Body of pancreas (tissue), 4 donors: ENCODE data around the gene COMT. TPM values are rescaled to one million over a fixed set of nuclear protein-coding genes. Genes with fewer than 3 reads are reported as not detected.
"Not testable (repeated sequence)": the region's sequence is repeated elsewhere in the genome, so short reads cannot be mapped to it uniquely, and the experiment has no call there.

Source experiments
- ATAC-seq: fragments of 150-250 bp; one replicate; pipeline ENCODE4 v1.9.1; 2016
- DNase-seq, 4 donors: peaks; one replicate each; pipeline ENCODE4 v3.0.0-alpha.2; 2019
- H3K27ac ChIP-seq, 4 donors: fragments of 200-600 bp; sonication (generic); 1 replicate in 3 of 4; 2 replicates in 1 of 4; pipeline versions ENCODE4 v1.5.1 to v1.6.1; 2016 to 2019; ENCODE audit warnings: mild to moderate bottlenecking in 1 of 4, mixed read lengths in 1 of 4, moderate library complexity in 1 of 4
- H3K27me3 ChIP-seq, 2 donors: fragments of 200-600 bp; sonication (generic); one replicate each; pipeline ENCODE4 v1.6.0; 2016; ENCODE audit warnings: mild to moderate bottlenecking in 1 of 2
- H3K36me3 ChIP-seq, 2 donors: fragments of 200-600 bp; sonication (generic); replicated peaks in 1 of 2; 2 replicates each; pipeline ENCODE4 v1.5.1; 2016; ENCODE audit warnings: low read depth in 2 of 2; ENCODE audit not compliant: insufficient read depth in 1 of 2
- H3K4me1 ChIP-seq: fragments of 200-600 bp; sonication (generic); one replicate; pipeline ENCODE4 v1.6.0; 2016
- H3K4me3 ChIP-seq, 2 donors: fragments of 200-600 bp; sonication (generic); 1 replicate in 1 of 2; 2 replicates in 1 of 2; pipeline ENCODE4 v1.5.1; 2016 to 2019
- H3K9me3 ChIP-seq, 3 donors: fragments of 200-600 bp; sonication (generic); 1 replicate in 2 of 3; 2 replicates in 1 of 3; pipeline ENCODE4 v1.5.1; 2016
- POLR2A ChIP-seq, 3 donors: fragments of 450-650 bp; IDR thresholded peaks; one replicate each; pipeline ENCODE4 v1.6.1; 2016; ENCODE audit warnings: antibody characterized with exemption in 3 of 3, mild to moderate bottlenecking in 2 of 3
- WGBS, 2 donors: methylation state at CpG; one replicate each; pipeline ENCODE4 v1.1.5; 2017; 5-methylcytosine and 5-hydroxymethylcytosine counted together
- intact Hi-C: fragments of 100-400 bp; cut with DNase I; formaldehyde crosslinking; loops from one replicate; pipeline ENCODE4 v1.15.1; 2023
- total RNA-seq, 2 donors: library from RNA; depleted of rRNA; stranded (reverse); fragments of >200 nt; gene quantifications; one replicate each; pipeline ENCODE4 v1.1.0, GENCODE V29; 2016
- TF ChIP-seq, protein P1 (sequence below), 7 experiments: fragments of 450-650 bp in 4 of 7; fragments of 200-600 bp in 3 of 7; sonication (generic) in 3 of 7; IDR thresholded peaks; one replicate each; pipeline ENCODE4 v1.5.1; 2016 to 2019; ENCODE audit warnings: antibody characterized with exemption in 7 of 7

Gene COMT
- total RNA-seq, 2 donors from 2014 or later, result 85.6 to 98.2 TPM

DNA sequence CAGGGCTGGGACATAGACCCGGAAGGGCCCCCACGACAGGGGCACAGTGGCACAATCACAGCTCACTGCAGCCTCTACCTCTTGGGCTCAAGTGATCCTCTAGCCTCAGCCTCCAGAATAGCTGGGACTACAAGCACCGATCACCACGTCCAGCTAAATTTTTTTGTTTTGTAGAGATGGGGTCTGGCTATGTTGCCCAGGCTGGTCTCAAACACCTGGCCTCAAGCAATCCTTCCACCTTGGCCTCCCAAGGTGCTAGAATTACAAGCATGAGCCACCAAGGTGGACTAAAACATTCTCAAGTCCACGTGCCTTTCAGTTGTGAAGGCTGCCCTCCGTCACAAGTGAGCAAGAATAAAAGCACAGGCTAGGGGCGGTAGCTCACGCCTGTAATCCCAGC is 10.1 kb upstream of the COMT start:
- TF ChIP-seq, protein P1, sequence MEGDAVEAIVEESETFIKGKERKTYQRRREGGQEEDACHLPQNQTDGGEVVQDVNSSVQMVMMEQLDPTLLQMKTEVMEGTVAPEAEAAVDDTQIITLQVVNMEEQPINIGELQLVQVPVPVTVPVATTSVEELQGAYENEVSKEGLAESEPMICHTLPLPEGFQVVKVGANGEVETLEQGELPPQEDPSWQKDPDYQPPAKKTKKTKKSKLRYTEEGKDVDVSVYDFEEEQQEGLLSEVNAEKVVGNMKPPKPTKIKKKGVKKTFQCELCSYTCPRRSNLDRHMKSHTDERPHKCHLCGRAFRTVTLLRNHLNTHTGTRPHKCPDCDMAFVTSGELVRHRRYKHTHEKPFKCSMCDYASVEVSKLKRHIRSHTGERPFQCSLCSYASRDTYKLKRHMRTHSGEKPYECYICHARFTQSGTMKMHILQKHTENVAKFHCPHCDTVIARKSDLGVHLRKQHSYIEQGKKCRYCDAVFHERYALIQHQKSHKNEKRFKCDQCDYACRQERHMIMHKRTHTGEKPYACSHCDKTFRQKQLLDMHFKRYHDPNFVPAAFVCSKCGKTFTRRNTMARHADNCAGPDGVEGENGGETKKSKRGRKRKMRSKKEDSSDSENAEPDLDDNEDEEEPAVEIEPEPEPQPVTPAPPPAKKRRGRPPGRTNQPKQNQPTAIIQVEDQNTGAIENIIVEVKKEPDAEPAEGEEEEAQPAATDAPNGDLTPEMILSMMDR (IDR thresholded peaks at IDR 0.05), result no peak
- no peak for TF ChIP-seq POLR2A (IDR thresholded peaks at IDR 0.05)
- ATAC-seq (no peak), DNase-seq (no peak)
- no peaks in the 10 kb centered on the region for H3K9me3 ChIP-seq
- intact Hi-C loops, result no loop called here
- H3K4me3 ChIP-seq, result no peak overlapping the region
- H3K27me3 ChIP-seq, result no peaks in the 10 kb centered on the region
- H3K36me3 ChIP-seq, result no peaks in the 10 kb centered on the region
- no peaks in the 10 kb centered on the region for H3K4me1 ChIP-seq
- WGBS, 2 donors, result 91 to 98% methylated on average over 6 to 8 of the region's 8 CpGs
- no peak overlapping the region for H3K27ac ChIP-seq

DNA sequence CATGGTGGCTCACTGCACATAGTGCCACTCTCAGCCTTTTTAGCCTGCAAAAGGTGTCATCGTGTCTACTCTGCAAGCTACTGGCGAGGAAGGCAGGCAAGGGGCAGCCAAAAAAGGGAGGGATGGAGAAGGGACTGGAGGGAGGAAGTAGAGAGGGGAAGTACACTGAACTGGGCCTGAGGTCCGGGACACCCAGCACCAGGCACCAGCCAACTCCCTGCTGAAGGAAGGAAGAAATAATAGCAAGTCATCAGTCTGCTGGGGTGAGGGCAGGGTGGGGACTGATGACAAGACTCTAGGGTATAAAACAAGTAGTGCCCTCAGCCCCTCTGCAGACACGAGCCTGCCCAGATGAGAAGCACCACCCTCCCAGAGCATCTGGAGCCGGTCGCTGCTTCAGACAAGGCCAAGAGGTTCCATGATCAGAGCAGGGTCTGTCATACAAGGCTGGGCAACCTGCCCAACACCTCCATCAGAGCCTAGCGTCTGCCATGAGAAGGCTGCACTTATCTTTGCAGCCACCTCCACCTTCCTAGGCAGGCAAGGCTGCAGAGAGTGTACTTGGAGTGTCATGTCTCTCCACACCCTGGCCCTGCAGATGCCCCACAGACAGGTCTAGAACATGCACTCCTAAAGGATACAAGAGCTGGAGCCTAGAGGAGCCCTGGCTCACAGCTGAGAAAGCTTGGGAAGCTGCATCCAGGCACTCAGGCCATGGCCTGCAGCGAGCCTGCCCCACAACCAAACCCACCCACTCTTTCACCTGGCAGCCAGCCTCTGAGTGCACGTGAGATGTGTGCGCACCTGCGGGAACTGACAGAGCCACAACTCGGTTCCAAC is 9.0 kb upstream of the COMT start:
- DNase-seq (no peak), ATAC-seq (no peak)
- Histone ChIP-seq H3K4me1 (no peaks in the 10 kb centered on the region), H3K27ac (no peak overlapping the region), H3K9me3 (no peaks in the 10 kb centered on the region), H3K4me3 (no peak overlapping the region), H3K27me3 (no peaks in the 10 kb centered on the region), H3K36me3 (no peaks in the 10 kb centered on the region)
- WGBS, 2 donors, result 57 to 67% methylated on average over 7 to 12 of the region's 12 CpGs
- intact Hi-C loops, result no loop called here
- TF ChIP-seq, protein P1 (IDR thresholded peaks at IDR 0.05), result no peak
- no peak for TF ChIP-seq POLR2A (IDR thresholded peaks at IDR 0.05)

DNA sequence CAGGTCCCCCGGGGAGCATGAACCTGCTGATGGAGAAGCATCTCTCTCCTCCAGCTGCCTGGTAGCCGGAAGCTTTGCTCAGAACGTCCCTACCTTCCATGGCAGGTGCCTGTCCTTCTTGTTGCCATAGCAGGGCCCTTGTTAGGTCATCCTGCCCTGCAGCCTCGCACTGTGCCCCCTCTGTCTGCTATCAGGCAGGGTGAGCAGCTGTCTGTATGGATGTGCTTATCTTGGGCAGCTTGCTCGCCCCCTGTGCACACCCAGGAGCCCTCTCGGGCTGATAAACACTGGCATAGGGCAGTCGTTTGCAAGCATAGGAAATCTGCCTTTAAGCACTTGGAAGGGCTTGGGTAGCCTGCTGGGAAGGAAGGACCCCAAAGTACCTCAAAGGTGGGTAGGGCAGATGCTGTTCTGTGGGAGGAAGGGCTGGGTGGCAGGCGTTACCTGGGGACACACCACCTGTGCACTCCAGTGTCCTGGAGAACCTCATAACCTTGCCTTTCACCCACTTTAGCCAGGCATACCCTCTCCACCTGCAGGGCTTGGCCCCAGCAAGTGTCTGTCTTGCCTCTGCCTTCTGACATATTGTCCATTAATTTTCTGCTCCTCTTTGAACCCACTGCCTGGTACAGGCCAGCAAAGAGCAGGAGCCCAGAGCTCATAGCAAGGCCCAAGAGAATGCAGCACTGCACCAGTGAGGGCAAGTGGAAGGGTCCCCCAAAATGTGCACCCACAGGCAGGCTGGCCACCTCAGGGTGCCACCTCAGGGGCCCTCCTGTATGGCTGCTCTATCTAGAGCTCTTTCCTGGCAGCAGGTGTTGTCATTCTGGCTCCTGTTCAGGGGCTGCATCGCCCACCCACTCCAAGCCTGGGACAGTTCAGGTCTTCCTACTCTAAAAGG is 8.0 kb upstream of the COMT start:
- TF ChIP-seq POLR2A (IDR thresholded peaks at IDR 0.05), result no peak
- TF ChIP-seq, protein P1 (IDR thresholded peaks at IDR 0.05), result no peak

DNA sequence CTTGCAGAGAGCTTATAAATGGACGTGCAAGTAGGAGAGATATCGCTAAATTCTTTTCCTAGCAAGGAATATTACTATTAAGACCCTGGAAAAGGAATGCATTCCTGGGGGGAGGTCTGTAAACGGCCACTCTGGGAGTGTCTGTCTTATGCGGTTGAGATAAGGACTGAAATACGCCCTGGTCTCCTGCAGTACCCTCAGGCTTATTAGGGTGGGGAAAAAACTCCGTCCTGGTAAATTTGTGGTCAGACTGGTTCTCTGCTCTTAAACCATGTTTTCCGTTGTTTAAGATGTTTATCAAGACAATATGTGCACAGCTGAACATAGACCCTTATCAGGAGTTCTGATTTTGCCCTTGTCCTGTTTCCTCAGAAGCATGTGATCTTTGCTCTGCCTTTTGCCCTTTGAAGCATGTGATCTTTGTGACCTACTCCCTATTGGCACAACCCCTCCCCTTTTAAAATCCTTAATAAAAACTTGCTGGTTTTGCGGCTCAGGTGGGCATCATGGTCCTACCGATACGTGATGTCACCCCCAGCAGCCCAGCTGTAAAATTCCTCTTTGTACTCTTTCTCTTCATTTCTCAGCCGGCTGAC is 6.4 kb upstream of the COMT start:
- DNase-seq, H3K27me3 ChIP-seq, H3K27ac ChIP-seq, intact Hi-C loops, H3K36me3 ChIP-seq, H3K9me3 ChIP-seq, H3K4me3 ChIP-seq, ATAC-seq: not testable (repeated sequence)
- WGBS, 2 donors, result 85 to 89% methylated on average over 11 of the region's 11 CpGs
- H3K4me1 ChIP-seq, result peaks cover 12% of the 10 kb centered on the region

More for the DNA sequence above, 8.0 kb upstream of the COMT start:
- intact Hi-C loops, result no loop called here
- no peaks in the 10 kb centered on the region for H3K36me3 ChIP-seq
- ATAC-seq (no peak), DNase-seq (no peak)
- H3K9me3 ChIP-seq, result no peaks in the 10 kb centered on the region
- no peaks in the 10 kb centered on the region for H3K27me3 ChIP-seq
- H3K4me3 ChIP-seq, result no peak overlapping the region
- WGBS, 2 donors, result 63 to 73% methylated on average over 5 to 9 of the region's 9 CpGs
- no peak overlapping the region for H3K27ac ChIP-seq
- H3K4me1 ChIP-seq, result peaks cover 7% of the 10 kb centered on the region

DNA sequence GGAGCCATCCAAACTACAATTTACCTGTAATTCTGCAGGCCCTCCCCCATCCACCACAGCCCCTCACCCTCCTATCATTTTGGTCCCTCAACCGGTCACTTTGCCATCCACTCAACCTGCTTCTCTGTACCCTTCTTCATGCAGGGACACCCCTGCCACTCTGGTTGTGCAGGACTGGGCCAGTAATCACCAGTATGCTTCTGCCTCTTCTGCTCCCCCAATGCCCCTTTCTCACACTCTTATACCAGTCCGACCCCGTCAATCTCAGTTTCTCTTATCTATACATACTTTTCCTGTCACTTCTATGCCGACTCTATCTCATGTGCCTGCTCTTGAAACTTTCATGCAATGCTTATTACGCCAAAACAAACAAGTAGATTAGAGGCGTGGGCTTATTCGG is 5.1 kb upstream of the COMT start:
- intact Hi-C loops, result no loop called here
- Histone ChIP-seq H3K36me3 (no peaks in the 10 kb centered on the region), H3K27me3 (no peaks in the 10 kb centered on the region), H3K4me1 (peaks cover 21% of the 10 kb centered on the region), H3K9me3 (no peaks in the 10 kb centered on the region), H3K4me3 (no peak overlapping the region), H3K27ac (no peak overlapping the region)
- WGBS, 2 donors, result 92 to 95% methylated on average over 7 of the region's 7 CpGs
- DNase-seq, result no peak
- TF ChIP-seq, protein P1 (IDR thresholded peaks at IDR 0.05), result no peak
- TF ChIP-seq POLR2A (IDR thresholded peaks at IDR 0.05), result no peak
- no peak for ATAC-seq
